Skeletal muscle cell (primary cell): ENCODE measurements around the gene HIGD2A.

Source experiments
- DNase-seq: peaks from one replicate; pipeline ENCODE4 v3.0.0-alpha.2; 2010; ENCODE audit warnings: low read depth
- H3K4me3 ChIP-seq: 2 replicates; pipeline ENCODE4 v1.5.1; 2011; ENCODE audit warnings: low read depth, mild to moderate bottlenecking, control low read depth, low read length, moderate library complexity

The HIGD2A gene

DNA sequence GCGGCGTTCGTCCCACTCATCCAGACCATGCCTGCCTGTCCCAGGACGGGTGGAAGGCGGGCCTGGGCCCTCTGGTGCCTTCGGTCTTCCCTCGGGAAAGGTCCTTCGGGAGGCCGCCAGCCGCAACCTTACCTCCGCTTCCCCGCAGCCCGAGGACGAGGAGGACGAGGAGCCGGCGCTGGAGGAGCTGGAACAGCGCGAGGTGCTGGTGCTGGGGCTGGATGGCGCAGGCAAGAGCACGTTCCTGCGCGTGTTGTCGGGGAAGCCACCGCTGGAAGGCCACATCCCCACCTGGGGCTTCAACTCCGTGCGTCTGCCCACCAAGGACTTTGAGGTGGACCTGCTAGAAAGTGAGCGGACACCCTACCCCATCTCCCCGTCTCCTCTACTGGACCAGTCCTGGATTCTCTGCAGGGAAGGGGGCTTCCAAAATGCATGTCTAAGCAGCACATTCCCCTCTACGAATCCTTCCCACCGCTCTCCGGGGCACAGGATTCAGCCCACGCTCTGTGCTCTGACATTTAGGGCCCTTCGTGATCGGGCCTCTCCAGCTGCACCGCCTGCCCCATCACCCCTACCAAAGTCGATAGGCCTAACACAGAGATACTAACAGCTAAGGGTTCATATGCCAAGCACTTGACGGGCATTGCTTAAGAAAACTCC lies 22.2 kb upstream of the HIGD2A start:
- H3K4me3 ChIP-seq = peak overlapping the region; percentile 71
- DNase-seq = no peak

DNA sequence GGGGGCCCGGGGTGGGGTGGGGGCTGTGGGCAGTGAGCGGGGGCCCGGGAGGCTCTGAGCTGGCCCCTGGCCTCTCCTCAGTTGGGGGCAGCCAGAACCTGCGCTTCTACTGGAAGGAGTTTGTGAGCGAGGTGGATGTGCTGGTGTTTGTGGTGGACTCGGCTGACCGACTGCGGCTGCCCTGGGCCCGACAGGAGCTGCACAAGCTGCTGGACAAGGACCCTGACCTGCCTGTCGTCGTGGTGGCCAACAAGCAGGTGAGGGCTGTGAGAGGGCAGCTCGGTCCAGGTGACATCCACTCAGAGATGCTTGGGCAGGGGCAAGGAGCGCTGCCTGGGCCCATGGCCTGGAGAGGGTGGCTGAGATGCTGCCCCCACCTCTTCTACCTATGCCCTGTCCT lies 19.8 kb upstream of the HIGD2A start:
- DNase-seq = no peak
- H3K4me3 ChIP-seq = no peak overlapping the region

DNA sequence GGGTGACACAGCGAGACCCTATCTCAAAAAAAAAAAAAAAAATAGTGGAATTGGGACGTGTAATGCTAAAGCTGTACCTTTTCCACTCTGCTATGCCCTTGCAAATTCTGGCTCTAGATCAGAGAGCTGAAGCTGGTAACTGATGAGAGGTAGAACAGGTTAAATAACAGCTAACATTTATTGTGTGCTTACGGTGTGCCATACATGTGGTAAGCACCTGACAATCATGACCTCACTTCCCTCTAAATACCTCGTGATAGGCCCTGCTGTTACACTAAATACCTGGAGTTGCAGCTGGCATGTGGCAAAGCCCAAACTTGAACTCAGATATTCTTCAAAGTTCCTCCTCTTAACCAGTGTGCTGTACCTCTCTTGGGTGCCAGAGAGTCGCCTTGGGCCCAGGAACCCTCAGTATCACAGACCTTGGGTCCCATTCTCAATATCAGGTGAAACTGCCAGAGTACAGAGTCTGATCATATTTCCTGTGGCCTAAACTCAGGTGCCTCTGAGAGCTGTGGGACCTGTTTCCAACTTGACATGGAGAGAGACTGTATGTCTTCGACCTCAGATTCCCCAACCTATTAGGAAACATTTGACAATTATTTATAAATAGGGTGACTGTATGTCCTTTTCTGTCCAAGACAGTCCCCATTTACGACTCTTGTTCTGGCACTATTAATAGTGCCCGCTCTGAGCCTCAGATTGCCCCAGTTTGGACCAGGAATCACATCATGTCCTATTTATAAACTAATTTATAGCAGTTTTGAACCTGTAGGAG lies 18.4 kb upstream of the HIGD2A start:
- DNase-seq = no peak

DNA sequence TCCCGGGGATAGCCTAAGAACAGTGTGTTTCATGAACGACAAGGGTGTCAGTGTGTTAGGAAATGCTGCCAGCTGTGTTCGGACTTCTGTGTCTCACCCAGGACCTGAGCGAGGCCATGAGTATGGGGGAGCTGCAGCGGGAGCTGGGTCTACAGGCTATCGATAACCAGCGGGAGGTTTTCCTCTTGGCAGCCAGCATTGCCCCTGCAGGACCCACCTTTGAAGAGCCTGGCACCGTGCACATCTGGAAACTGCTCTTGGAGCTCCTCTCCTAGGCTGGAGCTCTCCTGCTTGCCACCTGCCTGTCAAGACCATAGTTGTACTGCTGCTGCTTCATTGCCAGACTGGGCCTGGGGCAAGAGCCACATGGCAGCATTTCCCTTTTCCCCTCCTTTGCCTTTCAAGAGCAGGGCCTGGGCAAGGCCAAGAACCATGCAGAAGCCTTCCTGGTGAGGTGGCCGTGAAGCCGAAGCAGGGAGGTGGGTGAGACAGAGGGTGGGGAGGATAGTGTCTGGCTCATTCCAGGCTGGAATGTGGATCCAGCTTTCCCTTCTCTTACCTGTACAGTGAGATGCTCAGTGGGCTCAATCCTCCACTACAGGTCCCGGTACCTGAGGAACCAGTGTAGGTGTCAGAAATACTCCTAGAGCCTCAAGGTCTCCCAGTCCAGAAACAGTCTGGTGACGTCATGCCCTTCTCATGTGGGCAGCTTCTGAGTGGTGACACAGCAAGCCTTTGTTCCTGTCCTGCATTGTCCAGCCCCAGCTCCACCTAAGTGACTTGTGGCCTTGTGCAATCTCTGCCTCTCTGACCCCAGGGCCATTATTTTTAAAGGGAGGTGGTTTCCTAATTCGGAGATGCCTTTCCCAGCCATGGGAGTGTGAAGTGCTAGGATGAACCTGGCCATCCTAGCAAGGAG lies 16.7 kb upstream of the HIGD2A start:
- H3K4me3 ChIP-seq = no peak overlapping the region
- DNase-seq = no peak

More for the DNA sequence above, 18.4 kb upstream of the HIGD2A start:
- H3K4me3 ChIP-seq = no peak overlapping the region

DNA sequence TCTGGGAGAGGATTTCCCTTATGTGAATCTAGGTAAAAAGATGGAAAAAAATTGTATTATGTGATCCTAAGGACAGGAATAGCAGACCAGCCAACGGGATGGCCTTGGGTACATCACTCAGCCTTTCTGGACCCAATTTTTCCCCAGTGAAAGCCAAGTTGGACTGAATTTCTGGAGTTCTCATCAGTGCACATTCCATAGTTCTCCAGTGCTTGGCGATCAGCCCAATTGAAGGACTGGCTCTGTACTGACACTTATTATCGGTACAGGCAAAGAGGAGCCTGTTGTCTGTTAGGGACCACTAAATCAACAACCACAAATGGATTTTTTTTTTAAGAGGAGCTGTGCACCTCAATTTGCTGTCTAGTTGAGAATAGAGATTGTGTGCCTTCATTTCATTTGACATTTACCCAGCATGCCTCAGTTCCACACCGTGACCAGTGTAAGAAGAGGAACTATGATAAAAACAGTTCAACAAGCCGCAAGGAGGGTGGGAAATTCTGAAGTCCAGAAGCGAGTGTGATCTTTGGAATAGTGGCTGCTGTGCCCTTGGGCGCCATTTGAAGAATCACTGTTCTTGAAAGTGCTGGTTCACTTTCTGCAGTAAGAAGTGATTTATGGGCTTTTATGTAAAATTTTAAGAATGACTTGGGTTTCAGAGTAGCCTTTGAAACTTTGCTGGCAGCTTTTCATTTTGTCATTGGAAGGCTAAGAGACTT lies 15.3 kb upstream of the HIGD2A start:
- DNase-seq = no peak
- no peak overlapping the region for H3K4me3 ChIP-seq

DNA sequence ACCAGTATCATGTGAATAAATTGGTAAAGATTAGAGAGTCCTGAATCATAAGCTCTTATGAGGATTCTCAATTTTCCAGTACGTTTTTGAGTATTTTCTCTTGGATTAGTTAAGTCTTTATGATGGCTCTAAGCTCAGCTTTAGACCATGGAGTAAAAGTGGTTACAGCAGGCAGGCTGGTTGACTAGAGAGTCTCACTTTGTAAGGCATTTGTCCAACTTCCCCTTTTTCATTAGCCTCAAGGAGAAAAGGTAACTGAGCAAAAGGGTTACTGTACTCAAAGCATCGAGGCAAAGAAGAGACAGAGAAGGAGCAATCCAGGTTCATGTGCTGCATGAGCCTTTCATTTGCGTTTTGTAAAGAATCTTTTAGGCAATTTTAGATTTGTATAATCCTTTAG lies 8.7 kb upstream of the HIGD2A start:
- no peak overlapping the region for H3K4me3 ChIP-seq
- DNase-seq = no peak

DNA sequence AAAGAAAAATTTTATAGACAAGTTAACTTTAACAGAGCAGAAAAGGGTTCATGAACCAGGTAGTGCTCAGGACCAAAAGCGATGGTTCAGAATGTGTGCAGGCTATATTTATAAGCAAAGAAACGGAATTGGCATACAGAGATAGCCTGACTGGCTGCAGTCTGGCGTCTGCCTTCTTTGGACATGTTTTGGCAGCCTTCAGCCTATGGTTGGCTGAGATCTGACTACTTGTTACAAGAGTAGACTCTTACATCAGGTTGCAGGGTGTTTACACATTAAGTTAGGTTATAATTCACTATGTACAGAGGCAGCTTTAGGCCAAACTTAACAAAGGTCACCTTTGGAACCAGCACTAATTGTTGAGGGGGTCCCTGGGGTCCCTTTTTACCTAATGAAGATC lies 7.1 kb upstream of the HIGD2A start:
- H3K4me3 ChIP-seq = no peak overlapping the region
- no peak for DNase-seq

DNA sequence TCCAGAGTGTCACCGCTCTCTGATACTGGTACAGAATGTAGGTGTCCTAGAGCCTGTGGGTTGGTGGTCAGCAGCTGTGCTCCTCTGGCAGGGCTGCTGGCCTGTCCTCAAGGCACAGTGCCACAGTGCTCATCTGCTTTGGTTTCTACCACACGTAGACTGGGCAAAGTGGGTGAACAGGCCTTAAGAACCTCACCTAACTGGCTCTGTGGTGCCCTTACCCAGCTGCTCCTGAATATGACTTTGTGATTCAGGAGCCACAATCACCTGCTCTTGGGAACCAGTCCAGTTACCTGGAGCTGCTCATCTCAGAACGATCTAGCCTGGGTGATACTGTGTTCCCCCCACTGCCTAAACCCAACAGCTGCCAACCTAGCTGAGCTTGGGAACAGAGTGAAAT lies 6.6 kb upstream of the HIGD2A start:
- DNase-seq = no peak
- H3K4me3 ChIP-seq = no peak overlapping the region

DNA sequence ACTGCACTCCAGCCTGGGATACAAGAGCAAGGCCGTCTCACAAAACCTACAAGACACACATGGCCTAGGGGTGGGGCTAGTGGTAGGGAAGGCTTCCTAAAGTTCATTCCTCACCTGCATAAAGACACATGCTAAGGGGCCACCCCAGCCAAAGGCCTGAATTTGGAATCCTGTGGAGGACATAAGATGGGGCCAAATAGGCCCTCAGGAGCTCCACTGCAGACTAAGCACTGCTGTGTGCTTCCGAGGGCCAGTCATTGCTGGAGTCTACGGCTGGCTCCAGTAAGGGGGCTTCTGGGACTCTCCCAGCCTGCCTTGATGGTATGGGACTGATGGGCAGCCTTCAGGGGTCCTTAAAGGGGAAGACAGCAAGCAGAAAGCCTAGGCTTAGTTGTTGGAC lies 5.8 kb upstream of the HIGD2A start:
- DNase-seq = no peak
- H3K4me3 ChIP-seq = no peak overlapping the region

DNA sequence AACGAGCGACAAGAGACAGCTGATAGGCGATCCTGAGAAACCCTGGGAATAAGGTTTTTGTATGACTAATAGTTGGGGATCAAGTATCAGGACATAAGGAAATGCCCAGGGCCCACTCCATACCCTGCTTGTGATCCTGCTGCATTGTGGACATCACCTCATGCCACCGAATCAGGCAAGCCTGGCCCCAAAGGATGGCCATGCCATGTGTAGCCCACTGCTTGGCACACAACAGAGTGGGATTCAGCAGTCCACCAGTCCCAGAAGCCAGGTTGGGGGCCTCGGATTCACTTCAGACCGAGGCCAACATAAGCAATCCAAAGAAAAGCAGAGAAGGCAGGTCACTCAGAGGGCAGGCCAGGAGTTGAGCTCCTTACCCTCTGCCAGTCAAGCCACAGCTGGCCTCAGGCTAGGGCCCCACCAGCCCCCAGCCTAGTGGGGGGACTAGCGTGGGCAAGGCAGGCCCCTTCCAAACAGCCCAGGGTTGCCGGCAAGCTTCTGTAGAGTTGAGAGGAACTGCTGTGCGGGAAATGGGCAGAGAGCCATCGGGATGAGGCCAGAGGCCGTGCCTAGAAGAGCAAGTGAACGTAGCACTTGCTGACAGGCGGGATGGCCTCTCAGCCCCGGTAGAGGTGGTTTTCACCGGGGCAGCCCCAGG lies 5.2 kb upstream of the HIGD2A start:
- no peak for DNase-seq
- no peak overlapping the region for H3K4me3 ChIP-seq

DNA sequence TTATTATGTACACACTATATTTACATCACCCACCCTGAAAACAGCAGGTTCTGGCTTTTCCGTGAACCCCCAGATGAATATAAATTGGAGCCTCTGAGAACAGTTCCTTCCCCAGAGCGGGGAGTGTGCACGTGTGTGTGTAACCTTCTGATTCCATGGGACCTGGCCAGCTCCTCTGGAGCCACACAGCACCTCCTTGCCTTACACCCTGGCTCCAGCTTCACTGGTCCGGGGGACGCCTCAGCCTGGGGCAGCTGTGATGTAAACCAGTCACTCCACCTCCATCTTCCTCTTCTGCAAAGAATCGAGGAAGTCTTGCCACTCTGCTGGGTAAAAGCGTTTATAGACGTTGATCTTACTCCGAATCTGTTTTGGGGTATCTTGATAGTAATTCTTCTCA lies 4.6 kb upstream of the HIGD2A start:
- no peak overlapping the region for H3K4me3 ChIP-seq
- DNase-seq = no peak

DNA sequence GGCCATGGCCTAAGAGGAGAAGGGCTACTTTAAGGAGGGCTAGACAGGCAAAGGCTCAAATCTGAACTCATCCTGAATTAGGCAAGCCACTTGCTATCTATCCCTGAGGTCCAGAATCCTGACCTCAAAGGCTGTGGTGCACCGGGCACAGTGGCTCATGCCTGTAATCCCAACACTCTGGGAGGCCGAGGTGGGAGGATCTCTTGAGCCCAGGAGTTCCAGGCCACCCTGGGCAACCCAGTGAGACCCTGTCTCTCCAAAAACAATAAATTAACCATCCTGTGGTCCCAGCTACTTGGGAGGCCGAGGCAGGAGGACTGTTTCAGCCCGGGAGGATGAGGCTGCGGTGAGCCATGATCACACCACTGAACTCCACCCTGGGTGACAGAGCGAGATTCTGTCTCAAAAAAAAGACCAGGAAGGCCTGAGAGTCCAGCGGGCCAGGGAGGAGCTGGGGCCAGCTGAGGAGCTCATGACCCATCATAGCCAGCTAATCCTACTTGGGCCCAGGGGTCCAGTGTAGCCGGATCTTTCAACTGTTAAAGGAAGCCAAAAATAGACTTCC lies 4.1 kb upstream of the HIGD2A start:
- no peak for DNase-seq
- H3K4me3 ChIP-seq = no peak overlapping the region

DNA sequence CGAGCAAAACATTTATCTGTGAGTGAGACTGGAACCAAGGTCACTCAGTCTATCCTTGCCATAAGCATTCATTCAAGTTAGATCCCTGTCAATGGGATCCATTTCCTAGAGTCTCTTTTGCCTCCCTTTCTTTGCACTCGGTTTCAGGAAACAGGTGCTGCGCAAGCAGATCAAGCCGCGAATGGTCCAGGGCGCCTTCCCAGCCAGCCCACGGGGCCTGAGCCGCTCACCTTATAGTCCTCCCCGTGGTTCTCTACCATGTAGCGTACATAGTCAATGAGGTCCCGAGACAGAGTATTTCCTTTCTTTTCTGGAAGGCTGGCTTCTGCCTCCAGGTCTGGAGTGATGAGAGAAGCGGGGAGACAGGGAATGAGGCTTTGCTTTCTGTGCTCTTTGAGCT lies 3.6 kb upstream of the HIGD2A start:
- DNase-seq = no peak
- no peak overlapping the region for H3K4me3 ChIP-seq

DNA sequence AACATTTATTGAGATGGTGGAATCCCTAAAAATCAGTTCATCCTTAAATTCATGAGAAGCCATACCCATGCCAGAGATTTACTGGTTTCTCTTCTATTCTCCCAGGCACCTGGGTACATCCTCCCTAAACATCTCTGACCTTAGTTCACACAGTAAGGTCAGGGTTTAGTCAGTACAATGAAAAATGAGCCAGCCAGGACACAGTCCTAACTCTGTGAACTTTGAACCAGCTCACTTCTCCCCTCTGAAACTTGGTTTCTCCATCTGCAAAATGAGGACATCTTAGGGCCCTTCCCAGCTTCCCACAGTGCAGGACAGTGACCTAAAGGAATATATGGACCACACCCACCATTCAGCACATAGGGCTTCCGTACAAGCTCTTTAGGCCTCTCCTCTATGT lies 2.1 kb upstream of the HIGD2A start:
- H3K4me3 ChIP-seq = no peak overlapping the region
- DNase-seq = no peak

DNA sequence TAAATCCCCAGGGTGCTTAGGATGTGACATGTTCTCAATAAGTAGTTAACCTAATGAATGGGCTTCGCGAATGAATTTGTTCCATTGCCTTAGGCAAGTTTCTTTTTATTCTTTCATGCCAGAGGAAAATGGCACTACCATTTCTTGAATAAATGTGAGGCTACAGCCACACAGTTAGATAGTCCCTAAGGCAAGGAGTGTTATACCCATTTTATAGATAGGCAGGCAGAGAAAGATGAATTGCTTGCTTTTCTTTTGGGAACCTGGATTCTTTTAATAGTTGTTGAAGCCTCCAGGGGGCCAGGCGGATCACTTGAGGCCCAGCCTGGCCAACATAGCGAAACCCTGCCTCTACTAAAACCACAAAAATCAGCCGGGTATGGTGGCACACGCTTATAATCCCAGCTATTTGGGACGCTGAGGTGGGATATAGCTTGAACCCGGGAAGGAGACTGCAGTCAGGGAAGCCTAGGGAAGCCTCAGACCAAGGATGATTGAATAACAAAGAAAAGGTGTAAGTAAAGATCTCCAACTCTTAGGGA lies 1.1 kb upstream of the HIGD2A start:
- peak overlapping the region; percentile 83 for H3K4me3 ChIP-seq
- no peak for DNase-seq

DNA sequence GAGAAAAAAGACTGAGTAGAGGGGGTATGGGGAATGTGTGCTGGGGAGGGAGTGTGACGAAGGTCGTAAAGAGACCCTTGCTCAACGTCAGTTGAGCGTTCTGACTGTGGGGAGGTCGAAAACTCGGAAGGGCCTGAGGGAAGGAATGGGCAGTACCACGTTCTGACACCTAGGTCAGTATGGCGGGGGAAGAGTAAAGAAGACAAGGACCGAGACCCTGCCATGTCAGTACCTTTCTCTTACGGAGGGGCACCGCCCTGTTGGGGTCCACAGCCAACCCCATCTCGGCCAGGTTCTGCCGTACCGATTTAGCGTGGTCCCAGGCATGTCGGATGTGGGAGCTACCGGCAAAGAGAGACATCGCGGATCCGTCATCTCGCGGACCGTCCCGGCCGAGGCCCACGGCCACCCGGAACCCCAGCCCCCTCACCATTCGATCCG lies 528 bp upstream of the HIGD2A start:
- DNase-seq = no peak
- H3K4me3 ChIP-seq = peak overlapping the region; percentile 83

DNA sequence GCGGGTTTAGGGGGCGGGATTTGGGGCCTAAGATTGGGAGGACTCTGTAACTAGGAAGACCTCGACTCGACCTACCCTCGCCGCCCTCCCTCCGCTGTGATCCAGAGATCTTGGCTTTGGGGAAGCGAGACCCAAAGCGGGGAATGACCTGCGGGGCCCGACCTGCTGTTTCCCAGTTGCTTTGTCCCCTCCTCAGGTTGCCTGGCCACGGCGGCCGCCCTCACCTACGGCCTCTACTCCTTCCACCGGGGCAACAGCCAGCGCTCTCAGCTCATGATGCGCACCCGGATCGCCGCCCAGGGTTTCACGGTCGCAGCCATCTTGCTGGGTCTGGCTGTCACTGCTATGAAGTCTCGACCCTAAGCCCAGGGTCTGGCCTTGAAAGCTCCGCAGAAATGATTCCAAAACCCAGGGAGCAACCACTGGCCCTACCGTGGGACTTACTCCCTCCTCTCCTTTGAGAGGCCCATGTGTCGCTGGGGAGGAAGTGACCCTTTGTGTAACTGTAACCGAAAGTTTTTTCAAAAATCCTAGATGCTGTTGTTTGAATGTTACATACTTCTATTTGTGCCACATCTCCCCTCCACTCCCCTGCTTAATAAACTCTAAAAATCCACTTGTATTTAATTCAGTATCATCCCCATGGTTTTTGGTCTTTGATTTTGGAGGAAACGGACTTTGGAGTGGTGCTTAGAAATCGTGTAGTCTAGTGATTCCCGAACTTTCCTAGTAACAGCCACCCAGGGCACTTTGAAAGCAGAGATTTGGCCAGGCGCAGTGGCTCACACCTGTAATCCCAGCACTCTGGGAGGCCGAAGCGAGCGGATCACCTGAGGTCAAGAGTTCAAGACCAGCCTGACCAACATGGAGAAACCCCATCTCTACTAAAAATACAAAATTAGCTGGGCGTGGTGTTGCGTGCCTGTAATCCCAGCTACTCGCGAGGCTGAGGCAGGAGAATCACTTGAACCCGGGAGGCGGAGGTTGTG lies 878 bp downstream of the HIGD2A start:
- no peak for DNase-seq
- peak overlapping the region; percentile 83 for H3K4me3 ChIP-seq
